ENCODE data around the gene TREH.

The TREH gene

GRCh38 chr11:118652681-118653181 is 26.7 kb downstream of the TREH start:
- no peak for DNase-seq

GRCh38 chr11:118651820-118652219 is 27.6 kb downstream of the TREH start:
- H3K4me3 ChIP-seq (ENCODE audit: low read depth, low read length), result no peak overlapping the region
- H3K9me3 ChIP-seq, result no peaks in the 10 kb centered on the region
- no peaks in the 10 kb centered on the region for H3K4me1 ChIP-seq
- TF ChIP-seq, protein P1, sequence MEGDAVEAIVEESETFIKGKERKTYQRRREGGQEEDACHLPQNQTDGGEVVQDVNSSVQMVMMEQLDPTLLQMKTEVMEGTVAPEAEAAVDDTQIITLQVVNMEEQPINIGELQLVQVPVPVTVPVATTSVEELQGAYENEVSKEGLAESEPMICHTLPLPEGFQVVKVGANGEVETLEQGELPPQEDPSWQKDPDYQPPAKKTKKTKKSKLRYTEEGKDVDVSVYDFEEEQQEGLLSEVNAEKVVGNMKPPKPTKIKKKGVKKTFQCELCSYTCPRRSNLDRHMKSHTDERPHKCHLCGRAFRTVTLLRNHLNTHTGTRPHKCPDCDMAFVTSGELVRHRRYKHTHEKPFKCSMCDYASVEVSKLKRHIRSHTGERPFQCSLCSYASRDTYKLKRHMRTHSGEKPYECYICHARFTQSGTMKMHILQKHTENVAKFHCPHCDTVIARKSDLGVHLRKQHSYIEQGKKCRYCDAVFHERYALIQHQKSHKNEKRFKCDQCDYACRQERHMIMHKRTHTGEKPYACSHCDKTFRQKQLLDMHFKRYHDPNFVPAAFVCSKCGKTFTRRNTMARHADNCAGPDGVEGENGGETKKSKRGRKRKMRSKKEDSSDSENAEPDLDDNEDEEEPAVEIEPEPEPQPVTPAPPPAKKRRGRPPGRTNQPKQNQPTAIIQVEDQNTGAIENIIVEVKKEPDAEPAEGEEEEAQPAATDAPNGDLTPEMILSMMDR (IDR thresholded peaks at IDR 0.05; ENCODE audit: low read depth, low read length), result no peak
- peaks cover 26% of the 10 kb centered on the region for H3K36me3 ChIP-seq
- no peak for DNase-seq
- H3K27me3 ChIP-seq, result no peaks in the 10 kb centered on the region

More at GRCh38 chr11:118652681-118653181, 26.7 kb downstream of the TREH start:
- H3K9me3 ChIP-seq, result no peaks in the 10 kb centered on the region
- TF ChIP-seq, protein P1 (IDR thresholded peaks at IDR 0.05; ENCODE audit: low read depth, low read length), result no peak
- no peak overlapping the region for H3K4me3 ChIP-seq (ENCODE audit: low read depth, low read length)
- H3K27me3 ChIP-seq, result no peaks in the 10 kb centered on the region
- H3K36me3 ChIP-seq, result peaks cover 24% of the 10 kb centered on the region
- H3K4me1 ChIP-seq, result no peaks in the 10 kb centered on the region

DNA sequence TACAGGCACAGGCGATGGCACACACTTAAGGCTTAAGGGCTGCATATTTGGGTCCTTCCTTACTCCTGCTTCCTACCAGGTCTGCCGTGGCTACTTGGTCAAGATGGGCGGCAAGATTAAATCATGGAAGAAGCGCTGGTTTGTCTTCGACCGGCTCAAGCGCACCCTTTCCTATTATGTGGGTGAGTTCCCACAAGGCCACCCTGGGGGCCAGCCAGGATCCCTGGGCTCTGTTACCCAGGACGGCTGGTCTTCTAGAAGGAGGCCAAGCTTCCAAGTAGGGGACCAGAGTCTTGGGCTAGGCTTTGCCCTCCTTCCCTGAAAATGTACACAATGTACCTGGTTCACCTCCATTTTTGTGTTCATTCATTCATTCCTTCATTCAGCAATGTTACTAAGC is 29.1 kb downstream of the TREH start:
- TF ChIP-seq, protein P1 (IDR thresholded peaks at IDR 0.05; ENCODE audit: low read depth, low read length), result no peak
- Histone ChIP-seq H3K27me3 (no peaks in the 10 kb centered on the region), H3K36me3 (peaks cover 34% of the 10 kb centered on the region), H3K4me1 (no peaks in the 10 kb centered on the region), H3K4me3 (ENCODE audit: low read depth, low read length) (no peak overlapping the region), H3K9me3 (no peaks in the 10 kb centered on the region)
- DNase-seq, result no peak

GRCh38 chr11:118649941-118650340 is 29.5 kb downstream of the TREH start:
- H3K4me3 ChIP-seq (ENCODE audit: low read depth, low read length), result no peak overlapping the region
- TF ChIP-seq, protein P1 (IDR thresholded peaks at IDR 0.05; ENCODE audit: low read depth, low read length), result no peak
- H3K27me3 ChIP-seq, result no peaks in the 10 kb centered on the region
- DNase-seq, result no peak
- peaks cover 38% of the 10 kb centered on the region for H3K36me3 ChIP-seq
- no peaks in the 10 kb centered on the region for H3K4me1 ChIP-seq
- H3K9me3 ChIP-seq, result no peaks in the 10 kb centered on the region

DNA sequence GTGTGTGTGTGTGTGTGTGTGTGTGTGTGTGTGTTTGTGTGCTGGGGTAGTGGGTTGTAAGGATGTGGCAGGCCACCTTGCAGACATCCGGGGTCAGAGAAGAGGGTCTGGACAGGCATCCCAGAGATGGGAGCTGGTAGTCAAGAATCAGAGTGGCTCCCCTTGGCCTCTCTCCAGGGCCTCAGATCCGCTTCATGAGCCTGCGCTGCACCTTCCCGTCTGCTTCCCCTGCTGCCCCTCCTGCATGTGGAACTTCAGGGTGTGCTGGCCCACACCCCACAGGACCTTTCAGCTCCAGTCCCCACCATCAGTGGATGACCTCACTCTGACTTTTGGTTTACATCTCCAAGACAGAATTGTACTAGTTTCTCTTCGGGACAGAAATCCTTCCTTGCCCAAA is 31.2 kb downstream of the TREH start:
- Histone ChIP-seq H3K27me3 (no peaks in the 10 kb centered on the region), H3K4me1 (no peaks in the 10 kb centered on the region), H3K9me3 (no peaks in the 10 kb centered on the region), H3K36me3 (peaks cover 45% of the 10 kb centered on the region), H3K4me3 (ENCODE audit: low read depth, low read length) (no peak overlapping the region)
- TF ChIP-seq, protein P1 (IDR thresholded peaks at IDR 0.05; ENCODE audit: low read depth, low read length), result no peak
- DNase-seq, result no peak

DNA sequence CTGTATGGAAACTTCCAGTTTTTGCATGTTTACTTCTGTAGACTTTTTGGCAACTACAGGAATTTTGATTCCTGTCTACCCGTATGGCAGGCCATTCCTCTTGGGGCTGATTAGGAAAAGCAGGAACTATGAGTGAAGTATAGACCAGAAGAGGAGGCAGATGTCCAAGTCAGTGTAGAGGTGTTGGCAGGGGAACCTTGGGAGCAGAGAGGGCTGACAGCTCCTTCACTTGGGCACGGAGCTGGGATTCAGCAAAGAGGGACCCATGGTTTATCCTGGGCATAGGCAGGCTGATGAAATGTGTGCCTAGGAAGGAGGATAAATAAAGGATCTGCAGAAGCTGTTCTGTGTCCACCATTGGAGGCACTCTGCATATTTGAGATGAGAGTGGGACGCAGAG is 33.1 kb downstream of the TREH start:
- DNase-seq, result no peak
- Histone ChIP-seq H3K9me3 (no peaks in the 10 kb centered on the region), H3K4me3 (ENCODE audit: low read depth, low read length) (no peak overlapping the region), H3K4me1 (peaks cover 11% of the 10 kb centered on the region), H3K27me3 (no peaks in the 10 kb centered on the region), H3K36me3 (peaks cover 52% of the 10 kb centered on the region)
- TF ChIP-seq, protein P1 (IDR thresholded peaks at IDR 0.05; ENCODE audit: low read depth, low read length), result no peak
